Loucy (cell line): ENCODE measurements around the gene CYBRD1.
"Not testable (repeated sequence)": the region's sequence is repeated elsewhere in the genome, so short reads cannot be mapped to it uniquely, and the experiment has no call there.

Source experiments
- H2AFZ ChIP-seq: fragments of 200-600 bp; sonication (generic); 2 replicates; pipeline ENCODE4 v1.6.0; 2016; ENCODE audit warnings: antibody characterized with exemption, mild to moderate bottlenecking, low read length, moderate library complexity
- H3F3A ChIP-seq: fragments of 200-600 bp; 2 replicates; pipeline ENCODE4 v1.6.0; 2016; ENCODE audit warnings: antibody characterized with exemption, low read depth, mild to moderate bottlenecking
- H3K27me3 ChIP-seq: fragments of 200-600 bp; sonication (generic); 2 replicates; pipeline ENCODE4 v1.6.1; 2014; ENCODE audit warnings: low read length, mild to moderate bottlenecking; ENCODE audit not compliant: insufficient read depth, poor library complexity, severe bottlenecking
- H3K36me3 ChIP-seq: fragments of 200-600 bp; sonication (generic); 2 replicates; pipeline ENCODE4 v1.6.1; 2016; ENCODE audit warnings: low read length; ENCODE audit not compliant: insufficient read depth
- H3K4me1 ChIP-seq: fragments of 200-600 bp; sonication (generic); 2 replicates; pipeline ENCODE4 v1.5.1; 2014; ENCODE audit warnings: low read length, mild to moderate bottlenecking; ENCODE audit not compliant: insufficient read depth, poor library complexity, severe bottlenecking
- H3K4me2 ChIP-seq: fragments of 200-600 bp; sonication (generic); 2 replicates; pipeline ENCODE4 v1.6.0; 2014; ENCODE audit warnings: antibody characterized with exemption, low read length, low read depth, mild to moderate bottlenecking; ENCODE audit not compliant: poor library complexity, severe bottlenecking
- H3K4me3 ChIP-seq: fragments of 200-600 bp; sonication (generic); 2 replicates; pipeline ENCODE4 v1.5.1; 2014; ENCODE audit warnings: low read length, mild to moderate bottlenecking, mixed read lengths; ENCODE audit not compliant: poor library complexity, severe bottlenecking
- H3K79me2 ChIP-seq: fragments of 200-600 bp; sonication (generic); 2 replicates; pipeline ENCODE4 v1.6.1; 2014; ENCODE audit warnings: low read length; ENCODE audit not compliant: insufficient read depth
- H3K9ac ChIP-seq: fragments of 200-600 bp; sonication (generic); 2 replicates; pipeline ENCODE4 v1.6.0; 2014; ENCODE audit warnings: mild to moderate bottlenecking, low read depth, low read length, moderate library complexity; ENCODE audit not compliant: poor library complexity, severe bottlenecking
- H3K9me2 ChIP-seq: fragments of 200-600 bp; sonication (generic); replicated peaks from 2 replicates; pipeline ENCODE4 v1.6.1; 2016; ENCODE audit warnings: low read depth, low read length, mixed read lengths
- H3K9me3 ChIP-seq: fragments of 200-600 bp; sonication (generic); 2 replicates; pipeline ENCODE4 v1.6.1; 2014; ENCODE audit warnings: mild to moderate bottlenecking, antibody characterized with exemption, low read length, low read depth; ENCODE audit not compliant: insufficient read depth
- H4K20me1 ChIP-seq: fragments of 200-600 bp; sonication (generic); 2 replicates; pipeline ENCODE4 v1.6.0; 2014; ENCODE audit warnings: antibody characterized with exemption, low read length, mild to moderate bottlenecking; ENCODE audit not compliant: insufficient read depth, poor library complexity, severe bottlenecking
- CTCF ChIP-seq: fragments of 200-600 bp; sonication (generic); conservative IDR thresholded peaks from 2 replicates; pipeline ENCODE4 v1.5.1; 2014; ENCODE audit warnings: mild to moderate bottlenecking, antibody characterized with exemption, low read length
- EZH2phosphoT487 ChIP-seq: fragments of 200-600 bp; IDR thresholded peaks from 2 replicates; pipeline ENCODE4 v1.6.1; 2018; ENCODE audit warnings: antibody characterized with exemption, mild to moderate bottlenecking, moderate library complexity, borderline replicate concordance

Gene CYBRD1

GRCh38 chr2:171529914-171530313 lies 7.6 kb downstream of the CYBRD1 start:
- H3K27me3 ChIP-seq = no peaks in the 10 kb centered on the region
- TF ChIP-seq CTCF (peak; percentile 75), EZH2phosphoT487 (no peak)

GRCh38 chr2:171530378-171530777 lies 8.1 kb downstream of the CYBRD1 start:
- Histone ChIP-seq H3K9me3 (no peaks in the 10 kb centered on the region; the same call in 1 of the 2 replicates), H3K27me3 (no peaks in the 10 kb centered on the region), H4K20me1 (no peaks in the 10 kb centered on the region), H3K9me2 (no peaks in the 10 kb centered on the region), H3K4me2 (no peak overlapping the region), H3K4me3 (no peak overlapping the region), H3K4me1 (peaks cover 2% of the 10 kb centered on the region), H3K36me3 (no peaks in the 10 kb centered on the region), H3F3A (no peaks in the 10 kb centered on the region), H3K9ac (no peak overlapping the region), H3K79me2 (peaks cover 23% of the 10 kb centered on the region), H2AFZ (no peak overlapping the region)
- no peak for TF ChIP-seq EZH2phosphoT487
- TF ChIP-seq CTCF = no peak

More at GRCh38 chr2:171529914-171530313, 7.6 kb downstream of the CYBRD1 start:
- Histone ChIP-seq H3K9ac (no peak overlapping the region), H3K36me3 (no peaks in the 10 kb centered on the region), H4K20me1 (no peaks in the 10 kb centered on the region), H3K4me2 (no peak overlapping the region), H3F3A (no peaks in the 10 kb centered on the region), H3K4me1 (peaks cover 2% of the 10 kb centered on the region), H3K9me2 (no peaks in the 10 kb centered on the region), H3K79me2 (peaks cover 28% of the 10 kb centered on the region), H3K9me3 (no peaks in the 10 kb centered on the region; the same call in 1 of the 2 replicates), H3K4me3 (no peak overlapping the region), H2AFZ (no peak overlapping the region)

GRCh38 chr2:171530859-171531258 lies 8.6 kb downstream of the CYBRD1 start:
- not testable (repeated sequence) for H3K4me3 ChIP-seq, H3F3A ChIP-seq, H3K36me3 ChIP-seq, H3K4me1 ChIP-seq, H3K9me2 ChIP-seq, H3K4me2 ChIP-seq, H4K20me1 ChIP-seq, H2AFZ ChIP-seq, H3K9me3 ChIP-seq, H3K27me3 ChIP-seq, H3K9ac ChIP-seq
- H3K79me2 ChIP-seq = peaks cover 20% of the 10 kb centered on the region; the same call in 1 of the 2 replicates

- no peaks in the 10 kb centered on the region for H3F3A ChIP-seq
- no peak overlapping the region for H3K4me3 ChIP-seq
- peaks cover 20% of the 10 kb centered on the region; the same call in 1 of the 2 replicates for H3K79me2 ChIP-seq
- H3K9ac ChIP-seq = no peak overlapping the region
- H3K4me2 ChIP-seq = no peak overlapping the region
- no peaks in the 10 kb centered on the region; the same call in 1 of the 2 replicates for H3K9me3 ChIP-seq
- H3K36me3 ChIP-seq = no peaks in the 10 kb centered on the region
- no peak overlapping the region for H2AFZ ChIP-seq
- H3K9me2 ChIP-seq = no peaks in the 10 kb centered on the region
- no peaks in the 10 kb centered on the region for H3K27me3 ChIP-seq
- no peaks in the 10 kb centered on the region for H3K4me1 ChIP-seq
- no peak for TF ChIP-seq CTCF
- no peaks in the 10 kb centered on the region for H4K20me1 ChIP-seq
Observed at GRCh38 chr2:171531291-171531690, 9.0 kb downstream of the CYBRD1 start.
